Fibroblast of lung (primary cell): Measurements from ENCODE around the gene DUSP15. TPM values are rescaled to one million over a fixed set of nuclear protein-coding genes. Genes with fewer than 3 reads are reported as not detected.

ENCODE experiments used
- DNase-seq, 2 donors: peaks; one replicate each; pipeline versions ENCODE4 v3.0.0 to v3.0.0-alpha.2; 2010; ENCODE audit warnings: low read depth in 2 of 2
- H2AFZ ChIP-seq: 2 replicates; pipeline ENCODE4 v1.5.1; 2012; ENCODE audit warnings: low read length, control low read depth, inconsistent platforms
- H3K27ac ChIP-seq: 2 replicates; pipeline ENCODE4 v1.5.1; 2011; ENCODE audit warnings: low read length, control low read depth; ENCODE audit not compliant: insufficient read depth
- H3K27me3 ChIP-seq: 2 replicates; pipeline ENCODE4 v1.5.1; 2011; ENCODE audit warnings: mild to moderate bottlenecking, low read length; ENCODE audit not compliant: control insufficient read depth, insufficient read depth
- H3K36me3 ChIP-seq: 2 replicates; pipeline ENCODE4 v1.5.1; 2011; ENCODE audit warnings: low read length; ENCODE audit not compliant: control insufficient read depth, insufficient read depth
- H3K4me1 ChIP-seq: 2 replicates; pipeline ENCODE4 v1.5.1; 2011; ENCODE audit warnings: low read length; ENCODE audit not compliant: control insufficient read depth, insufficient read depth; ENCODE audit errors: extremely low read depth
- H3K4me2 ChIP-seq: 2 replicates; pipeline ENCODE4 v1.5.1; 2011; ENCODE audit warnings: low read length, control low read depth; ENCODE audit not compliant: insufficient read depth; ENCODE audit errors: extremely low read depth
- H3K4me3 ChIP-seq, 4 experiments: fragments of 200-600 bp in 1 of 4; sonication (generic) in 1 of 4; replicated peaks in 1 of 4; 2 replicates each; pipeline ENCODE4 v1.5.1; 2011 to 2016; ENCODE audit warnings: low read length in 4 of 4, low read depth in 3 of 4, mild to moderate bottlenecking in 3 of 4, control low read depth in 2 of 4, inconsistent platforms in 1 of 4, mixed read lengths in 1 of 4; ENCODE audit not compliant: insufficient read depth in 1 of 4; ENCODE audit errors: control extremely low read depth in 1 of 4
- H3K79me2 ChIP-seq: 2 replicates; pipeline ENCODE4 v1.5.1; 2012; ENCODE audit warnings: mild to moderate bottlenecking, low read length, inconsistent platforms; ENCODE audit not compliant: control insufficient read depth, insufficient read depth
- H3K9ac ChIP-seq: 2 replicates; pipeline ENCODE4 v1.5.1; 2011; ENCODE audit warnings: mild to moderate bottlenecking, low read length, control low read depth; ENCODE audit not compliant: insufficient read depth
- H3K9me3 ChIP-seq: 2 replicates; pipeline ENCODE4 v1.5.1; 2012; ENCODE audit warnings: low read depth, low read length; ENCODE audit not compliant: control insufficient read depth, insufficient read depth
- H4K20me1 ChIP-seq: 2 replicates; pipeline ENCODE4 v1.5.1; 2011; ENCODE audit warnings: low read length; ENCODE audit not compliant: control insufficient read depth, insufficient read depth; ENCODE audit errors: extremely low read depth
- EZH2 ChIP-seq: IDR thresholded peaks from 2 replicates; pipeline ENCODE4 v1.5.1; 2012; ENCODE audit warnings: low read length, control low read depth, mild to moderate bottlenecking; ENCODE audit errors: missing control alignments
- polyA plus RNA-seq, 2 donors: library from polyadenylated mRNA; depleted of rRNA in 1 of 2; stranded (reverse) in 1 of 2; unstranded in 1 of 2; fragments of >200 nt; gene quantifications; 2 replicates each; pipeline ENCODE4 v1.2.1, GENCODE V29; 2011 to 2012; ENCODE audit warnings: missing spikeins in 1 of 2
- total RNA-seq: library from RNA; depleted of rRNA; stranded (reverse); fragments of >200 nt; gene quantifications from 2 replicates; pipeline ENCODE4 v1.2.1, GENCODE V29; 2014
- TF ChIP-seq, protein P1 (sequence below), 2 donors: IDR thresholded peaks in 1 of 2; conservative IDR thresholded peaks in 1 of 2; 1 replicate in 1 of 2; 2 replicates in 1 of 2; pipeline ENCODE4 v1.5.1; 2011 to 2012; ENCODE audit warnings: low read length in 2 of 2, control low read depth in 1 of 2, inconsistent platforms in 1 of 2, low read depth in 1 of 2, mild to moderate bottlenecking in 1 of 2

Gene DUSP15
- total and polyA plus RNA-seq, 2 donors (not counting 1 experiment from before 2014, with no cell fraction given), result 0.14 TPM; not detected in 1

DNA sequence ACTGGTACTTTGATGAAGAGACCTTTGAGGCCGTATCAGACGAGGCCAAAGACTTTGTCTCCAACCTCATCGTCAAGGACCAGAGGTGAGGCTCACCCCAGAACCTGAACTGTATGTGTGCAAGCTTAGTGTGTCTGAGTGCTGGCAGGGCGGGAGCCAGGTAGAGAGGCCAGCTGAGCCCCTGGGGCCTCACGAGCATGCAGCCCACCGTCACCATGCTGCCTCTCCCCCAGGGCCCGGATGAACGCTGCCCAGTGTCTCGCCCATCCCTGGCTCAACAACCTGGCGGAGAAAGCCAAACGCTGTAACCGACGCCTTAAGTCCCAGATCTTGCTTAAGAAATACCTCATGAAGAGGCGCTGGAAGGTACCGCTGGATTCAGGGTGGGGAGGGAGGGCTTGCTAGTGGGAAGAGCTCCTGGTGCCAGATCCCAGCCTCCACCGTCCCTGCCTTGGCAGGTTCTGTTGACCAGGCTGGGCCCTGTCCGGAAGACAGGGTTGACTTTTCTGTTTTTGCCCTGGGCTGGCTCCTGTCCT lies 38.5 kb downstream of the DUSP15 start:
- no peak overlapping the region for H2AFZ ChIP-seq
- H3K36me3 ChIP-seq, result no peaks in the 10 kb centered on the region
- H3K4me3 ChIP-seq, result no peak overlapping the region
- H3K9me3 ChIP-seq, result no peaks in the 10 kb centered on the region
- H3K27ac ChIP-seq, result no peak overlapping the region
- no peak overlapping the region for H3K4me2 ChIP-seq
- H4K20me1 ChIP-seq, result no peaks in the 10 kb centered on the region
- DNase-seq, result no peak
- no peaks in the 10 kb centered on the region for H3K27me3 ChIP-seq
- no peaks in the 10 kb centered on the region for H3K79me2 ChIP-seq
- H3K9ac ChIP-seq, result no peak overlapping the region
- TF ChIP-seq EZH2, result no peak
- TF ChIP-seq, protein P1, sequence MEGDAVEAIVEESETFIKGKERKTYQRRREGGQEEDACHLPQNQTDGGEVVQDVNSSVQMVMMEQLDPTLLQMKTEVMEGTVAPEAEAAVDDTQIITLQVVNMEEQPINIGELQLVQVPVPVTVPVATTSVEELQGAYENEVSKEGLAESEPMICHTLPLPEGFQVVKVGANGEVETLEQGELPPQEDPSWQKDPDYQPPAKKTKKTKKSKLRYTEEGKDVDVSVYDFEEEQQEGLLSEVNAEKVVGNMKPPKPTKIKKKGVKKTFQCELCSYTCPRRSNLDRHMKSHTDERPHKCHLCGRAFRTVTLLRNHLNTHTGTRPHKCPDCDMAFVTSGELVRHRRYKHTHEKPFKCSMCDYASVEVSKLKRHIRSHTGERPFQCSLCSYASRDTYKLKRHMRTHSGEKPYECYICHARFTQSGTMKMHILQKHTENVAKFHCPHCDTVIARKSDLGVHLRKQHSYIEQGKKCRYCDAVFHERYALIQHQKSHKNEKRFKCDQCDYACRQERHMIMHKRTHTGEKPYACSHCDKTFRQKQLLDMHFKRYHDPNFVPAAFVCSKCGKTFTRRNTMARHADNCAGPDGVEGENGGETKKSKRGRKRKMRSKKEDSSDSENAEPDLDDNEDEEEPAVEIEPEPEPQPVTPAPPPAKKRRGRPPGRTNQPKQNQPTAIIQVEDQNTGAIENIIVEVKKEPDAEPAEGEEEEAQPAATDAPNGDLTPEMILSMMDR (conservative IDR thresholded peaks at IDR 0.05 in 1 of 2, IDR thresholded peaks at IDR 0.05 in 1 of 2; ENCODE audit: low read depth in 1 of 2, low read length in 2 of 2), result no peak
- H3K4me1 ChIP-seq, result peaks cover 14% of the 10 kb centered on the region

- no peak overlapping the region for H3K9ac ChIP-seq
- H3K27ac ChIP-seq, result no peak overlapping the region
- no peaks in the 10 kb centered on the region for H3K36me3 ChIP-seq
- no peaks in the 10 kb centered on the region for H3K79me2 ChIP-seq
- DNase-seq, result no peak
- H3K9me3 ChIP-seq, result no peaks in the 10 kb centered on the region
- TF ChIP-seq, protein P1 (conservative IDR thresholded peaks at IDR 0.05 in 1 of 2, IDR thresholded peaks at IDR 0.05 in 1 of 2; ENCODE audit: low read depth in 1 of 2, low read length in 2 of 2), result no peak
- no peak for TF ChIP-seq EZH2
- peaks cover 8% of the 10 kb centered on the region for H3K4me1 ChIP-seq
- H3K4me2 ChIP-seq, result no peak overlapping the region
- H4K20me1 ChIP-seq, result no peaks in the 10 kb centered on the region
- no peak overlapping the region for H3K4me3 ChIP-seq
- no peak overlapping the region for H2AFZ ChIP-seq
- no peaks in the 10 kb centered on the region for H3K27me3 ChIP-seq
Measured at GRCh38 chr20:31831211-31831610, 39.1 kb downstream of the DUSP15 start.

GRCh38 chr20:31830406-31830981 lies 39.8 kb downstream of the DUSP15 start:
- no peaks in the 10 kb centered on the region for H3K27me3 ChIP-seq
- no peaks in the 10 kb centered on the region for H3K9me3 ChIP-seq
- TF ChIP-seq, protein P1 (conservative IDR thresholded peaks at IDR 0.05 in 1 of 2, IDR thresholded peaks at IDR 0.05 in 1 of 2; ENCODE audit: low read depth in 1 of 2, low read length in 2 of 2), result no peak
- TF ChIP-seq EZH2, result no peak
- H3K27ac ChIP-seq, result no peak overlapping the region
- no peaks in the 10 kb centered on the region for H3K79me2 ChIP-seq
- no peak for DNase-seq
- H3K4me3 ChIP-seq, result no peak overlapping the region
- no peaks in the 10 kb centered on the region for H3K36me3 ChIP-seq
- peaks cover 3% of the 10 kb centered on the region for H3K4me1 ChIP-seq
- no peak overlapping the region for H2AFZ ChIP-seq
- H3K4me2 ChIP-seq, result no peak overlapping the region
- no peak overlapping the region for H3K9ac ChIP-seq
- no peaks in the 10 kb centered on the region for H4K20me1 ChIP-seq
